H1 (cell line): ENCODE data around the gene SLC48A1. TPM values are rescaled to one million over a fixed set of nuclear protein-coding genes. Genes with fewer than 3 reads are reported as not detected.

ENCODE experiments used
- CTCF ChIA-PET: fragments of 300-600 bp; sonication (Branson Sonifier 250); formaldehyde crosslinking; loops from one replicate; lab custom pipeline; 2021; ENCODE audit not compliant: partially characterized antibody; lab: Charles Lee
- POLR2A ChIA-PET: fragments of 300-600 bp; sonication (Branson Sonifier 250); formaldehyde crosslinking; loops from one replicate; lab custom pipeline; 2021; ENCODE audit warnings: inconsistent platforms; ENCODE audit not compliant: partially characterized antibody; lab: Charles Lee
- DNase-seq, 2 experiments: peaks; one replicate each; pipeline versions ENCODE4 v3.0.0 to v3.0.0-alpha.2; 2010 to 2022; ENCODE audit warnings: low spot score in 2 of 2, low read depth in 1 of 2, mixed read lengths in 1 of 2
- FAIRE-seq: peaks from 2 replicates; lab custom pipeline; 2011; peaks lifted over from hg19 to GRCh38; lab: Jason Lieb, UNC
- H2AFZ ChIP-seq: 2 replicates; pipeline ENCODE4 v1.8.1; 2012; ENCODE audit warnings: low read length, inconsistent platforms
- H2AK5ac ChIP-seq: 2 replicates; pipeline ENCODE4 v1.6.1; 2013; ENCODE audit warnings: low read depth, low read length
- H2BK120ac ChIP-seq: replicated peaks from 2 replicates; pipeline ENCODE3; 2013; ENCODE audit warnings: low read depth, low read length, inconsistent platforms
- H2BK12ac ChIP-seq: 2 replicates; pipeline ENCODE4 v1.6.1; 2013; ENCODE audit warnings: low read depth, low read length
- H2BK15ac ChIP-seq: 2 replicates; pipeline ENCODE4 v1.6.1; 2013; ENCODE audit warnings: low read length
- H2BK20ac ChIP-seq: 2 replicates; pipeline ENCODE4 v1.6.1; 2013; ENCODE audit warnings: low read length
- H2BK5ac ChIP-seq: 2 replicates; pipeline ENCODE4 v1.6.1; 2013; ENCODE audit warnings: low read depth, low read length
- H3K14ac ChIP-seq: 2 replicates; pipeline ENCODE4 v1.6.1; 2013; ENCODE audit warnings: inconsistent platforms; ENCODE audit not compliant: insufficient read length
- H3K18ac ChIP-seq: 2 replicates; pipeline ENCODE4 v1.6.1; 2013; ENCODE audit warnings: low read length; ENCODE audit errors: extremely low read depth
- H3K23ac ChIP-seq: 2 replicates; pipeline ENCODE4 v1.6.1; 2013; ENCODE audit warnings: inconsistent platforms; ENCODE audit not compliant: insufficient read length
- H3K23me2 ChIP-seq: 2 replicates; pipeline ENCODE4 v1.6.1; 2013; ENCODE audit warnings: low read depth, low read length
- H3K27ac ChIP-seq: 2 replicates; pipeline ENCODE4 v1.6.1; 2011; ENCODE audit warnings: low read depth, low read length, inconsistent platforms
- H3K27me3 ChIP-seq, 4 experiments: replicated peaks in 1 of 4; 1 replicate in 1 of 4; 2 replicates in 3 of 4; pipeline versions ENCODE4 v1.6.1 to v1.8.1; 2011 to 2013; ENCODE audit warnings: low read length in 3 of 4, mild to moderate bottlenecking in 3 of 4, inconsistent platforms in 2 of 4, mixed read lengths in 2 of 4, moderate library complexity in 1 of 4; ENCODE audit not compliant: control insufficient read depth in 3 of 4, insufficient read depth in 3 of 4; ENCODE audit errors: extremely low read depth in 1 of 4
- H3K36me3 ChIP-seq, 4 experiments: 2 replicates each; pipeline versions ENCODE4 v1.6.1 to v1.8.1; 2011 to 2013; ENCODE audit warnings: mild to moderate bottlenecking in 4 of 4, low read length in 3 of 4, moderate library complexity in 2 of 4, control low read depth in 1 of 4, inconsistent platforms in 1 of 4; ENCODE audit not compliant: insufficient read depth in 4 of 4, control insufficient read depth in 2 of 4
- H3K4ac ChIP-seq: replicated peaks from 2 replicates; pipeline ENCODE3; 2013; ENCODE audit warnings: low read length, low read depth, mixed read lengths, inconsistent platforms; ENCODE audit not compliant: insufficient read length
- H3K4me1 ChIP-seq, 4 experiments: replicated peaks in 1 of 4; 1 replicate in 1 of 4; 2 replicates in 3 of 4; pipeline versions ENCODE4 v1.6.1 to v1.8.1; 2011 to 2013; ENCODE audit warnings: low read length in 3 of 4, inconsistent platforms in 2 of 4, mixed read lengths in 1 of 4; ENCODE audit not compliant: insufficient read depth in 4 of 4, control insufficient read depth in 3 of 4
- H3K4me2 ChIP-seq, 2 experiments: 2 replicates each; pipeline versions ENCODE4 v1.6.1 to v1.8.1; 2011 to 2013; ENCODE audit warnings: low read depth in 2 of 2, low read length in 2 of 2, control low read depth in 1 of 2, inconsistent platforms in 1 of 2, mild to moderate bottlenecking in 1 of 2; ENCODE audit not compliant: insufficient read depth in 1 of 2
- H3K4me3 ChIP-seq, 4 experiments: fragments of 200-600, 300-600 bp in 1 of 4; sonication (generic), shearing (Covaris generic), sonication (Bioruptor Twin) in 1 of 4; 2 replicates each; pipeline versions ENCODE4 v1.5.1 to v1.8.1; 2011 to 2016; ENCODE audit warnings: low read length in 4 of 4, low read depth in 3 of 4, control low read depth in 2 of 4, inconsistent platforms in 2 of 4, mild to moderate bottlenecking in 2 of 4, mixed read lengths in 1 of 4, moderate library complexity in 1 of 4; ENCODE audit not compliant: insufficient read depth in 2 of 4; ENCODE audit errors: extremely low read depth in 1 of 4
- H3K56ac ChIP-seq: replicated peaks from 2 replicates; pipeline ENCODE3; 2013; ENCODE audit warnings: low read depth, mild to moderate bottlenecking, mixed read lengths, low read length, inconsistent platforms; ENCODE audit not compliant: insufficient read length
- H3K79me1 ChIP-seq: 2 replicates; pipeline ENCODE4 v1.6.1; 2013; ENCODE audit warnings: low read depth, low read length, control low read depth
- H3K79me2 ChIP-seq, 2 experiments: 2 replicates each; pipeline versions ENCODE4 v1.6.1 to v1.8.1; 2012 to 2013; ENCODE audit warnings: low read length in 2 of 2, mild to moderate bottlenecking in 2 of 2, inconsistent platforms in 1 of 2; ENCODE audit not compliant: insufficient read depth in 2 of 2, control insufficient read depth in 1 of 2
- H3K9ac ChIP-seq, 4 experiments: replicated peaks in 1 of 4; 1 replicate in 1 of 4; 2 replicates in 3 of 4; pipeline versions ENCODE4 v1.6.1 to v1.8.1; 2011 to 2013; ENCODE audit warnings: low read depth in 3 of 4, low read length in 3 of 4, control low read depth in 2 of 4, mild to moderate bottlenecking in 2 of 4, moderate library complexity in 2 of 4, inconsistent platforms in 1 of 4; ENCODE audit errors: extremely low read depth in 1 of 4
- H3K9me3 ChIP-seq, 2 experiments: 2 replicates each; pipeline versions ENCODE4 v1.6.1 to v1.8.1; 2012 to 2013; ENCODE audit warnings: mild to moderate bottlenecking in 2 of 2, moderate library complexity in 2 of 2, control low read depth in 1 of 2, inconsistent platforms in 1 of 2, low read depth in 1 of 2, low read length in 1 of 2, mixed read lengths in 1 of 2; ENCODE audit not compliant: insufficient read depth in 2 of 2
- H4K20me1 ChIP-seq, 2 experiments: replicated peaks in 1 of 2; 2 replicates each; pipeline versions ENCODE3 to v1.8.1; 2011 to 2013; ENCODE audit warnings: inconsistent platforms in 2 of 2, low read length in 2 of 2, mild to moderate bottlenecking in 1 of 2; ENCODE audit not compliant: insufficient read depth in 2 of 2, control insufficient read depth in 1 of 2
- H4K5ac ChIP-seq: 2 replicates; pipeline ENCODE4 v1.6.1; 2013; ENCODE audit warnings: low read length, low read depth, mixed read lengths, inconsistent platforms; ENCODE audit not compliant: insufficient read length
- H4K8ac ChIP-seq: 2 replicates; pipeline ENCODE4 v1.8.0; 2013; ENCODE audit warnings: mild to moderate bottlenecking, moderate library complexity, low read length, inconsistent platforms; ENCODE audit not compliant: insufficient read depth; ENCODE audit errors: extremely low read depth
- H4K91ac ChIP-seq: replicated peaks from 2 replicates; pipeline ENCODE3; 2013; ENCODE audit warnings: low read length, mixed read lengths, inconsistent platforms; ENCODE audit not compliant: insufficient read length
- CBX5 ChIP-seq: fragments of 300-800, 300-1000 bp; sonication (generic); IDR thresholded peaks from 2 replicates; pipeline ENCODE4 v1.7.1; 2016; ENCODE audit warnings: antibody characterized with exemption, low read length, low read depth
- CHD1 ChIP-seq: IDR thresholded peaks from 2 replicates; pipeline ENCODE4 v1.6.1; 2012; ENCODE audit warnings: low read depth, low read length, improper control_type of control experiment
- EP300 ChIP-seq, 2 experiments: IDR thresholded peaks; 1 replicate in 1 of 2; 2 replicates in 1 of 2; pipeline ENCODE4 v1.6.1; 2011 to 2012; ENCODE audit warnings: low read depth in 2 of 2, low read length in 2 of 2, mild to moderate bottlenecking in 2 of 2, borderline replicate concordance in 1 of 2, inconsistent platforms in 1 of 2, moderate library complexity in 1 of 2
- HDAC6 ChIP-seq: IDR thresholded peaks from one replicate; pipeline ENCODE4 v1.7.1; 2012; ENCODE audit warnings: low read depth, mild to moderate bottlenecking, inconsistent platforms, low read length, moderate library complexity
- POU5F1 ChIP-seq: IDR thresholded peaks from 2 replicates; pipeline ENCODE4 v1.6.1; 2011; ENCODE audit warnings: low read depth, mild to moderate bottlenecking, low read length, moderate library complexity
- RAD21 ChIP-seq, 2 experiments: IDR thresholded peaks in 1 of 2; conservative IDR thresholded peaks in 1 of 2; 2 replicates each; pipeline ENCODE4 v1.6.1; 2011; ENCODE audit warnings: low read depth in 2 of 2, low read length in 2 of 2, improper control_type of control experiment in 1 of 2, inconsistent platforms in 1 of 2, mild to moderate bottlenecking in 1 of 2, moderate library complexity in 1 of 2
- RXRA ChIP-seq: IDR thresholded peaks from 2 replicates; pipeline ENCODE4 v1.6.1; 2011; ENCODE audit warnings: low read depth, mild to moderate bottlenecking, low read length, moderate library complexity; ENCODE audit not compliant: insufficient read depth
- SIX5 ChIP-seq: IDR thresholded peaks from 2 replicates; pipeline ENCODE4 v1.6.1; 2011; ENCODE audit warnings: mild to moderate bottlenecking, low read depth, low read length
- TEAD4 ChIP-seq: IDR thresholded peaks from 2 replicates; pipeline ENCODE4 v1.6.1; 2012; ENCODE audit warnings: low read depth, low read length, inconsistent platforms, mixed read lengths
- ZNF274 ChIP-seq: IDR thresholded peaks from 2 replicates; pipeline ENCODE4 v1.7.0; 2012; ENCODE audit warnings: low read length, borderline replicate concordance; ENCODE audit errors: extremely low read depth
- WGBS, 2 experiments: shearing (Covaris generic) in 1 of 2; methylation state at CpG; one replicate each; pipeline versions ENCODE4 v1.1.6 to v1.1.7; 2013 to 2015; ENCODE audit warnings: low lambda C conversion rate in 2 of 2, mixed read lengths in 2 of 2, inconsistent platforms in 1 of 2, low coverage in 1 of 2, missing lambda C conversion rate in 1 of 2; ENCODE audit not compliant: insufficient replicate concordance in 2 of 2, insufficient coverage in 1 of 2, insufficient read length in 1 of 2; ENCODE audit errors: extremely low coverage in 1 of 2, missing lambda C conversion rate in 1 of 2; 5-methylcytosine and 5-hydroxymethylcytosine counted together
- polyA plus RNA-seq, 7 experiments: library from polyadenylated mRNA; depleted of rRNA in 3 of 7; stranded (reverse) in 5 of 7; unstranded in 2 of 7; fragments of >200 nt in 5 of 7; fragments of 200-250 nt in 2 of 7; gene quantifications; 1 replicate in 5 of 7; 2 replicates in 1 of 7; 4 replicates in 1 of 7; pipeline versions ENCODE4 v1.2.1 to v1.2.3, GENCODE V29; 2011 to 2013; ENCODE audit warnings: missing spikeins in 2 of 7, mixed read lengths in 2 of 7
- total RNA-seq: library from RNA; stranded (reverse); fragmentation: NEBNext Ultra II Directional; extraction: Animal tissue kit (Norgen Biotek cat#: 25700); gene quantifications from 2 replicates; pipeline ENCODE4 v1.2.1, GENCODE V29; 2021

The SLC48A1 gene
- total and polyA plus RNA-seq, 2 of the 8 experiments (the other 6 are each of a cell fraction or from before 2014, with no cell fraction given) = 9.5 to 14.1 TPM

- H3K9ac ChIP-seq = no peak overlapping the region
- WGBS, 2 experiments = 100% methylated on average over 8 of the region's 8 CpGs; no CpG with 5 or more reads in 1 of the 2 experiments
- no peak for TF ChIP-seq CBX5
- TF ChIP-seq RAD21 (IDR thresholded peaks at IDR 0.05 in 1 of 2, conservative IDR thresholded peaks at IDR 0.05 in 1 of 2; ENCODE audit: low read depth in 2 of 2, low read length in 2 of 2) = no peak
- no peak for TF ChIP-seq TEAD4
- no peak for TF ChIP-seq POU5F1
- TF ChIP-seq CHD1 = no peak
- TF ChIP-seq HDAC6 = no peak
- no peak for TF ChIP-seq ZNF274
- no peak for TF ChIP-seq EP300 (IDR thresholded peaks at IDR 0.05; ENCODE audit: borderline replicate concordance in 1 of 2, low read depth in 2 of 2, low read length in 2 of 2)
- no peak for TF ChIP-seq SIX5
- no peak for TF ChIP-seq RXRA
- H4K20me1 ChIP-seq = peaks cover 0 to 30% of the 10 kb centered on the region in 2 experiments
- no peak overlapping the region for H3K14ac ChIP-seq
- no peak overlapping the region for H2BK5ac ChIP-seq
- H2AK5ac ChIP-seq = no peak overlapping the region
- no peak overlapping the region for H2BK20ac ChIP-seq
- H3K23me2 ChIP-seq = peaks cover 2% of the 10 kb centered on the region; the same call in 1 of the 2 replicates
- H3K27me3 ChIP-seq = peaks cover 0 to 5% (median 3%) of the 10 kb centered on the region in 4 experiments; a peak in 2 of 7 replicates
- H3K9me3 ChIP-seq = no peaks in the 10 kb centered on the region
- no peak overlapping the region for H3K56ac ChIP-seq
- H4K8ac ChIP-seq = no peak overlapping the region
- no peak overlapping the region for H4K91ac ChIP-seq
- peaks cover 0 to 18% (median 11%) of the 10 kb centered on the region in 4 experiments; a peak in 5 of 7 replicates for H3K4me1 ChIP-seq
- FAIRE-seq (no peak), DNase-seq (no peak)
- H3K4ac ChIP-seq = no peak overlapping the region
- no peak overlapping the region for H2BK120ac ChIP-seq
- no peaks in the 10 kb centered on the region for H3K79me1 ChIP-seq
- CTCF ChIA-PET = interaction anchor here (0.7 to 58.8 kb wide), 10 partner anchors 9 to 162 kb away, joined by 3 to 2442 read pairs (median 10); partner anchors contain the start of genes ENDOU, RAPGEF3, RPAP3 and SLC48A1
- H2AFZ ChIP-seq = no peak overlapping the region
- H3K27ac ChIP-seq = no peak overlapping the region
- H3K79me2 ChIP-seq = no peaks in the 10 kb centered on the region
- no peak overlapping the region for H2BK12ac ChIP-seq
- no peak overlapping the region for H3K4me3 ChIP-seq
- no peak overlapping the region for H3K18ac ChIP-seq
- H4K5ac ChIP-seq = no peak overlapping the region
- H3K36me3 ChIP-seq = peaks cover 14 to 24% (median 20%) of the 10 kb centered on the region in 4 experiments
- POLR2A ChIA-PET = interaction anchor here (1.0 to 5.0 kb wide), 12 partner anchors 9 to 57 kb away, joined by 3 to 62 read pairs (median 4); partner anchors contain the start of gene SLC48A1
- no peak overlapping the region for H3K23ac ChIP-seq
- H3K4me2 ChIP-seq = no peak overlapping the region
- H2BK15ac ChIP-seq = no peak overlapping the region
Measured at GRCh38 chr12:47782372-47782770, 9.3 kb downstream of the SLC48A1 start.
